Skin of body (tissue), 2 donors: ENCODE data around the gene SLF2. TPM values are rescaled to one million over a fixed set of nuclear protein-coding genes. Genes with fewer than 3 reads are reported as not detected.
"Not testable (repeated sequence)": the region's sequence is repeated elsewhere in the genome, so short reads cannot be mapped to it uniquely, and the experiment has no call there.

ENCODE experiments used
- DNase-seq: peaks from one replicate; lab custom pipeline; 2025; lab: John Stamatoyannopoulos, UW
- total RNA-seq: library from RNA; depleted of rRNA; stranded (reverse); fragments of >200 nt; gene quantifications from one replicate; pipeline ENCODE4 v1.2.3, GENCODE V29; 2014

Gene SLF2
- total RNA-seq, 1 donor from 2014 or later = 37.9 TPM

DNA sequence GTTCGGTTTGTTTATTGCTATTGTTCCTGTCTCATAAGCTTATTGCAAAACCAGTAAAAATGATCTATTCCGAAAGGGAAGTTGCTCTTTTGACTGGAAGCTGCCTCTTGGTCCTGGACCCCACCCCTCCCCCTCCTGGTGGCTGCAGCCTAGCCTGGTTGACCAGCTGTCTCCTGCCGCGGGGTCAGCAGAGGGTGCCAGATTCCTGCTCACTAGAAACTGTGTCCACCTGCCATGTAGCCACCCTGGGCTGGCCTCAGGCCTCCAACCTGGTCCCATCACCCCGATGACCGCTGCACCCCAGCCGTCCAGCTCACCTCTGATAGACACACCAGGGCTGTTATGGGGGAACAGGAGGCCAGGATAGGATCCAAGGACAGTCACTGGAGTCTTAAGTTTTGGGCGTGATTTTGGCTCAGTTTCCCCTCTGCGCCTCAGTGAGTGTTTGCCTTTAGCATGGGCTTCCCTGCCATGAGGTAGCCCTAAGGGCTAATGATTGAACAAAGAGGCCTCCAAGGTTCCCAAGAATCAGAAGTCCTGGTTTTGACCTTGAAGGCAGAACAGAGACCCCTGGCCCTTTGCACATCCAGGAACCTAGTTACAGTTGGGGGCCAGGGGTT, 32.9 kb upstream of the SLF2 start:
- no peak for DNase-seq

DNA sequence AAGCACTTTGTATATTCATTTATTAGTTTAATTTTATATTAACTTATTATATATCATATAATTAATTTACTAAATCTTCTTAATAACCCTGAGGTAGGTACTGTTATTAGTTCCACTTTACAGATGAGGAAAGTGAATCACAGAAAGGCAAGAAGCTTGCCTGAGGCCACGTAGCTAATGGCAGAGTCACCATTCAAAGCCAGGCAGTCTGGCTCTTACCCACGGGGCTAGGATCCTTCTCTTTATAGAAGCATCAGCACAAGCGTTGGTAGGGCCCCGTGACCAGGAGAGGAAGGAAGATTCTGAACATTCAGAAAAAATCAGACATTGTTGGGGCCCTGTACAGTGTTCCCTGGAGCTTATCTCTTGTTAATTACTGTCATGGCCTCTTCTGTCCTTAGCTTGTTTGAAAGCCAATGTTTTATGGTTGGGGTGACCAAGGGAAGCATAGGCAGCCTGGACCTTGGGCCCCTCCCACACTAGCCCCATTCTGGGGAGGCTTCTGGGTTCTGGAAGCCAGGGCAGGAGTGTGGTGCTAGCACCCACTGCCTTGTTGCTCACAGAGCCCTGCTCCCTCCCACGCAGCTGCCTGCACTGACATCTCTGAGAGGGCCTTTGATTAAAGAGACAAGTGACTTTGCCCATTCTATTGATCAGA, 31.1 kb upstream of the SLF2 start:
- no peak for DNase-seq

DNA sequence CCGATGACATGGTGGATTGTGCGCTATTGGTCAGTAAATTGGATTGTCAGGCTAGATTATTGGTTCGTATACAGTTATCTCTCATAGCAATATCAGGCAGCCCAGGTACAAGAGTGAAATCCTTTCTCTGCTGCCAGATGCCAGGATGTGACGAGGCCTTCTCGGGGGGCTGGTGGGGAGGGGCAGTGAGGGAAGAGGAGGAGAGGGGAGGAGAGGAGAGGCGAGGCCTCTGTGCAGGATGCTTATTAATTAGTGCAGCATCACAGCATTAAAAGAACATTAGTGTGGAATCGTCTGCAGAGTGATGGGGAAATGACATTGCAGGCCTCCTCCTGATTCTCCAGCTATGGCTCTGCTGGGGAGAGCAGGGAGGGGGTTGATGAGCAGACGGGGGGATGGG, 30.5 kb upstream of the SLF2 start:
- DNase-seq = no peak

DNA sequence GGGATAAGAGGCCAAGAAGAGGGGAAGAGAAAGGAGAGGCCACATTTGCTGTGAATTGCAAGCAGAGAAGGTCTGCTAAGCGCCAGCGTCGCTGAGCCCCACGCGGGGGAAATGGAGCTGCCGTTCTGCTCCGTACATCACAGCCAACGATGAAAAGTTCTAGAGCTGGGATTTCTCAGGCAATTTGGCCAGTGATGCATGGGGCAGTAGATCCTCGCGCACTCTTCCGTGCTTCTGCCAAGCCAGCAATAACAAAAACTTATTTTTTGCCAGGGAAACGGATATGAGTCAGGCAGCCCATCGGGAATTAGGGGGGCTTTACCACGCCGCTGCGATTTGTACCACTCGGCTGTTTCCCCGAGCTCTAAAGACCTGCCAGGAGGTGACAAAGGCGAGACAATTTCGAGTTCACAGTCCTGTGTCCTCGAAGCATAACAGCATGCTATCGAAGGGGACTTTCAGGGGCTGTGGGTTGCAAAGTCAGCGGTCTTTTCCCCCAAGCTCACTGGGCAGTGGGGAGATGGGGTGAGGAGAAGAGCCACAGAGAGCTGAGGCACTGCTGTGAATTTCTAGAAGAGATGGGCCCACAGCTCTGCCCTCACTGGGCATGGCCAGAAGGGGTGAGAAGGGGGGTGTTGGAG, 30.0 kb upstream of the SLF2 start:
- no peak for DNase-seq

- no peak for DNase-seq
Observed at GRCh38 chr10:100883312-100883821, 29.4 kb upstream of the SLF2 start.

- not testable (repeated sequence) for DNase-seq
Observed at GRCh38 chr10:100885611-100886010, 27.2 kb upstream of the SLF2 start.

DNA sequence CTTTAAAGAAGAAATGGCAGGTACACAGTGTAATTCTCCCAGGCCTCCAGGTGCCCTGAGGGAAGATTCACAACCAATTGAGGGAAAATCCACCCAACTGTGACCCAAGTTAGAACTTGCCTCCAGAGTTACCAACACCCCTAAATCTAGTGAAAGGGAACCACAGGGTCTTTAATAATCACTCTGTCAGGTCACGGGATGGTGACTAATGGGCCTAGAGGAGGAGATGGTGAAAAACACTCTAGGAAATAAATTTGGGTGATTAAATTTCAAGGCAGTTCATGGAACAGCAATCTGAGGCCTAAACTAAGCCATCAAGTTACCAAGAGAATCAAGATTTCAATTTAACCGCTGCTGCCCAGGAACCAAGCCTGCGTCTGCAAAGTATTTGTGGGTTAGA, 26.7 kb upstream of the SLF2 start:
- no peak for DNase-seq

DNA sequence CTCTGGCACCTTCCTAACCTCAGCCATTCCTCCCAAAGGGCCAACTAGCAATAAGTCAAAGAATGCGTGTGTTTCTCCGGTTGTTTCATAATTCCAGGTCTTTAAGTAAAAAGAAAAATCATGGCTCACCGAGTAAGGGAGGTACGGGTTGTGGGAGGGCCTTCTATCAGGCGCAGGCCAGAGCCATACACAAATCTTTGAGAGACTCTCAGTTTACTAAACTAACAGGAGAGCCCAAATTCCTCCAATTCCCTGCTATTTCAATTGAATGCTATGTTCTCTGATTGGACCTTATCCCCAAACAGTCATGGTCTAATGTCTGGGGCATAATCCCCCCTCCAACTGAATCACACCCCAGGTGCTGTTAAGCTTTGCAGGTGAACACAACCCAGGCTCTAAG, 26.2 kb upstream of the SLF2 start:
- DNase-seq = no peak

GRCh38 chr10:100886963-100887362, 25.8 kb upstream of the SLF2 start:
- DNase-seq = no peak

GRCh38 chr10:100887761-100888296, 24.9 kb upstream of the SLF2 start:
- no peak for DNase-seq

- DNase-seq = no peak
Observed at GRCh38 chr10:100888957-100889356, 23.8 kb upstream of the SLF2 start.

GRCh38 chr10:100889546-100889945, 23.2 kb upstream of the SLF2 start:
- DNase-seq = no peak

DNA sequence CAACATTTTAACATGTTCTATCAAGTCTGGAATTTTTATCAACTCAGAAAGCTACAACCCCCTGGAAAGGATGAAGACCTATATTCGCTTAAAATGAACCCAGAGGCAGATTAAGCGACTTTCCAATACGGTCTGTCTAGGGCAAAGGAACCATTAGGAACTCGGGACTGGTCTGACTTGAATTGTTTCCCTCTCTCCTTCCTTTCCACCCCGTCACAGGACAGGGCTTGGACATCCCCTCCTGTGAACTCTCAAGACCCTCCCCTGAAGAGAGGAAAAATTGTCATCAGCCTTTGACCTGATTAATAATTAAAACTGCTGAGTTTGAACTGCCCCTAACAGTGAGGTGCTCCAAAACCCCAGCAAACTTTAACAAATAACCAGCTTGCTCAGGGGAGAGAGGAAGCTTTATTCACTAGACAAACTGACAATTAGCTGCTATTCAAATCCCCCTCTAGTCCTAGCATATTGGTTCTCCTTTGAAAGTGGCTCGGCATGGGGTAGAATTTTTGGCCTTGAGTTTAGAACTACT, 22.6 kb upstream of the SLF2 start:
- DNase-seq = no peak

DNA sequence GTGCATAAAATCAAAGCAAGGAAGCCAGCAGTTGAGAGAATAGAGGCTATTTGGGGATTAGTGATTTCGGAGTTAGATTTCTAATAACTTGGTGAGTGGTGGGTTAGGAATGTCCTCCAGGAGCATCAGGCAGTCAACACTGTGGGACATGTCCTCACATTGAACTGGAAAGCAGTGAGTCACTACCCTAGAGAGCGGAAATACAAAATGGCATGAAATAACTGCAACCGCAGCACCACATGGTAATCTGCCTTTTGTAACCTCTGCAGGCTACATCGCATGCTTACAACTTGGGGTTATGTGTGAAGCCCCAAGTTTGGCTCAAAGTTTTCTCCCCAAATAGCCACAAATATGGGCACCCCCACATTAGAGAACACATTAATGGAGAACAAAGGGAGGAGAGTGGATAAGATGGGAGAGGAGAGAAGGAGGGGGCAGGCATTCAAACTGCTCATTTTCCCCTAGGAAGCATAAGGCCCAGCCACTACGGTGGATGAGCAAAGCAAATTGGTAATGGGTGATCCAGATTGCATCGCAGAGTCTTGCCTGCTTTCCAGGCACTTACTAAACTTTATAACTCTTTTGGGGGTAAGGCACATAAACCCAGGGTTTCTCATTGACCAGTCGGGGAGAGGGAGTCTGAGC, 22.0 kb upstream of the SLF2 start:
- DNase-seq = peak; percentile 26

DNA sequence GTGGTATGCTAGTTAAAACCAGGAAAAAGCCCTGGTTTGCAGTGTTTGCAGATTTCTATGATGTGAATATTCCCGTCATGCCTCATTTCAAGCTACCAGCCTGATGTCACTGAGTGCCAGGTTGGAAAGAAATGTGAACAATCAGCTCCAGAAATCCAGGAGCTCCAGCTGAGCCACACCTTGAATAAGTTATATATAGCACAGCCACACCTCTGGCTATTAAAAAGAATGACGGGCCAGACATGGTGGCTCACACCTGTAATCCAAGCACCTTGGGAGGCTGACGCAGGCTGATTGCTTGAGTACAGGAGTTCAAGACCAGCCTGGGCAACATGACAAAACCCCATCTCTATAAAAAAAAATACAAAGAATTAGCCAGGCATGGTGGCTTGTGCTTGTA, 18.7 kb upstream of the SLF2 start:
- DNase-seq = no peak

GRCh38 chr10:100894589-100895294, 18.0 kb upstream of the SLF2 start:
- no peak for DNase-seq

- DNase-seq = no peak
Observed at GRCh38 chr10:100895346-100895745, 17.4 kb upstream of the SLF2 start.

GRCh38 chr10:100895896-100896295, 16.9 kb upstream of the SLF2 start:
- no peak for DNase-seq

GRCh38 chr10:100896876-100897461, 15.8 kb upstream of the SLF2 start:
- DNase-seq = no peak

- DNase-seq = no peak
Observed at GRCh38 chr10:100897976-100898375, 14.8 kb upstream of the SLF2 start.

DNA sequence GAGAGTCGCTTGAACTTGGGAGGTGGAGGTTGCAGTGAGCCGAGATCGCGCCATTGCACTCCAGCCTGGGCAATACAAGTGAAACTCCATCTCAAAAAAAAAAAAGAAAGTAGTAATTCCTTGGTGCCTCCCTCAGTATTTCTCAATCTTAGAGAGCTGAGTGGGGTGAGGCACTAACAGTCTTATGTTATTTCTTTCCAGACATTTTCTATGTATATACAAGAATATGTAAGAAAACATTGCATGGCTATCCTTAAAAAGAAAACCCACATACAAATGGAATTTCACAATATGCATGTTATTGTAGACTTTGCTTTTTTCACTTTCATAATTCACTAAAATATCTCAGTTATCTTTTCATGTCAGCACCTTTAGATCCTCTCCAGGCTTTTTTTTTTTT, 13.6 kb upstream of the SLF2 start:
- DNase-seq = no peak
